HEK293T (cell line): ENCODE measurements around the gene GPR146.

Experiments
- CTCF ChIA-PET: fragments of 350-600 bp; formaldehyde crosslinking; extraction: SDS; loops from one replicate; lab custom pipeline; 2021; ENCODE audit warnings: antibody characterized with exemption, inconsistent platforms; lab: Yijun Ruan, JAX
- POLR2A ChIA-PET: fragments of 350-600 bp; formaldehyde crosslinking; extraction: SDS; loops from one replicate; lab custom pipeline; 2020; ENCODE audit warnings: antibody characterized with exemption, inconsistent platforms; lab: Yijun Ruan, JAX
- DNase-seq: peaks from one replicate; pipeline ENCODE4 v3.0.0; 2012; ENCODE audit warnings: mixed read lengths; ENCODE audit errors: extremely low spot score
- ARNT ChIP-seq: fragments of 450-650 bp; IDR thresholded peaks from 2 replicates; pipeline ENCODE4 v1.6.1; 2017; ENCODE audit warnings: mild to moderate bottlenecking
- BHLHE40 ChIP-seq: fragments of 450-650 bp; IDR thresholded peaks from 2 replicates; pipeline ENCODE4 v1.6.1; 2016; ENCODE audit warnings: mild to moderate bottlenecking, moderate library complexity, borderline replicate concordance
- CTBP1 ChIP-seq: fragments of 450-650 bp; IDR thresholded peaks from 2 replicates; pipeline ENCODE4 v1.6.1; 2016; ENCODE audit warnings: borderline replicate concordance
- ELF4 ChIP-seq: fragments of 450-650 bp; IDR thresholded peaks from 2 replicates; pipeline ENCODE4 v1.6.1; 2017; ENCODE audit warnings: antibody characterized with exemption
- FOXA1 ChIP-seq: fragments of 450-650 bp; IDR thresholded peaks from 2 replicates; pipeline ENCODE4 v1.6.1; 2016; ENCODE audit warnings: mild to moderate bottlenecking
- FOXK2 ChIP-seq: fragments of 450-650 bp; IDR thresholded peaks from 2 replicates; pipeline ENCODE4 v1.6.1; 2016; ENCODE audit warnings: mild to moderate bottlenecking
- FOXM1 ChIP-seq: fragments of 450-650 bp; IDR thresholded peaks from 2 replicates; pipeline ENCODE4 v1.6.1; 2017; ENCODE audit warnings: mild to moderate bottlenecking, borderline replicate concordance
- HDGF ChIP-seq: fragments of 450-650 bp; IDR thresholded peaks from 2 replicates; pipeline ENCODE4 v1.6.1; 2017; ENCODE audit warnings: antibody characterized with exemption, borderline replicate concordance
- L3MBTL2 ChIP-seq: fragments of 450-650 bp; conservative IDR thresholded peaks from 2 replicates; pipeline ENCODE4 v1.6.1; 2016; ENCODE audit warnings: mild to moderate bottlenecking
- LEF1 ChIP-seq: fragments of 450-650 bp; IDR thresholded peaks from 2 replicates; pipeline ENCODE4 v1.6.1; 2017; ENCODE audit warnings: mild to moderate bottlenecking, borderline replicate concordance
- NFRKB ChIP-seq: fragments of 450-650 bp; IDR thresholded peaks from 2 replicates; pipeline ENCODE4 v1.6.1; 2016; ENCODE audit warnings: mild to moderate bottlenecking, moderate library complexity
- SP1 ChIP-seq: fragments of 450-650 bp; IDR thresholded peaks from 2 replicates; pipeline ENCODE4 v1.6.1; 2017
- SUZ12 ChIP-seq: fragments of 450-650 bp; IDR thresholded peaks from 2 replicates; pipeline ENCODE4 v1.6.1; 2016; ENCODE audit warnings: mild to moderate bottlenecking
- TARDBP ChIP-seq: fragments of 450-650 bp; IDR thresholded peaks from 2 replicates; pipeline ENCODE4 v1.6.1; 2016
- ZNF384 ChIP-seq: fragments of 450-650 bp; IDR thresholded peaks from 2 replicates; pipeline ENCODE4 v1.6.1; 2016
- TF ChIP-seq, protein P1 (sequence below): fragments of 450-650 bp; IDR thresholded peaks from 2 replicates; pipeline ENCODE4 v1.6.1; 2016

The GPR146 gene

DNA sequence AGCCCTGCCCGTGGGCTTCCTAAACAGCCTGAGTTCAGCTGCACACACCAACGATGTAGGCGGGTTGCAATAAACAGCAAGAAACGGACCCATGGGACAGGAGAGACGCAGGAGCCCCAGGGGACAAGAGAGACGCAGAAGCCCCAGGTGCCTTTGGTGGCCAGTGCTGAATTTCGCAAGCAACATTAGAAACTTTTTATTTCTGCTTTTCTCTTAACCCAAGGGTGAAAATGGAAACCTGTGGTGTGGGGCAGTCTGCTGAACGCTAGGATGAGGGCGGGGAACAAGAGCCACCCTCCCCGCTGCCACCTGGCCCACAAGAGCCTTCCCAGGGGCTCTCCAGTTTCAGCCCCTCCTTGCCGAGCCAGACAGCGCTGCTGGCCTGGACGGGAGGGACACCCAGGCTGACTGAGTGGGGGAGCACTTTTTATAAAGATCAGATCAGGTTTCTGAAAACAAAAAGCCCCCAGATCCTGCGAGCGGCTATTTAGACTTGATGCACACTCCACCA, 20.0 kb upstream of the GPR146 start:
- DNase-seq, result no peak
- no peak for TF ChIP-seq FOXA1
- TF ChIP-seq SUZ12, result no peak
- TF ChIP-seq HDGF, result no peak
- no peak for TF ChIP-seq ZNF384
- no peak for TF ChIP-seq LEF1
- TF ChIP-seq TARDBP, result no peak
- no peak for TF ChIP-seq FOXM1
- no peak for TF ChIP-seq ELF4
- no peak for TF ChIP-seq CTBP1
- TF ChIP-seq, protein P1, sequence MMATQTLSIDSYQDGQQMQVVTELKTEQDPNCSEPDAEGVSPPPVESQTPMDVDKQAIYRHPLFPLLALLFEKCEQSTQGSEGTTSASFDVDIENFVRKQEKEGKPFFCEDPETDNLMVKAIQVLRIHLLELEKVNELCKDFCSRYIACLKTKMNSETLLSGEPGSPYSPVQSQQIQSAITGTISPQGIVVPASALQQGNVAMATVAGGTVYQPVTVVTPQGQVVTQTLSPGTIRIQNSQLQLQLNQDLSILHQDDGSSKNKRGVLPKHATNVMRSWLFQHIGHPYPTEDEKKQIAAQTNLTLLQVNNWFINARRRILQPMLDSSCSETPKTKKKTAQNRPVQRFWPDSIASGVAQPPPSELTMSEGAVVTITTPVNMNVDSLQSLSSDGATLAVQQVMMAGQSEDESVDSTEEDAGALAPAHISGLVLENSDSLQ, result no peak
- TF ChIP-seq FOXK2, result no peak
- TF ChIP-seq SP1, result no peak
- TF ChIP-seq ARNT, result no peak
- TF ChIP-seq L3MBTL2, result no peak
- no peak for TF ChIP-seq NFRKB
- TF ChIP-seq BHLHE40, result no peak
- CTCF ChIA-PET, result no interaction called here
- POLR2A ChIA-PET, result no interaction called here

DNA sequence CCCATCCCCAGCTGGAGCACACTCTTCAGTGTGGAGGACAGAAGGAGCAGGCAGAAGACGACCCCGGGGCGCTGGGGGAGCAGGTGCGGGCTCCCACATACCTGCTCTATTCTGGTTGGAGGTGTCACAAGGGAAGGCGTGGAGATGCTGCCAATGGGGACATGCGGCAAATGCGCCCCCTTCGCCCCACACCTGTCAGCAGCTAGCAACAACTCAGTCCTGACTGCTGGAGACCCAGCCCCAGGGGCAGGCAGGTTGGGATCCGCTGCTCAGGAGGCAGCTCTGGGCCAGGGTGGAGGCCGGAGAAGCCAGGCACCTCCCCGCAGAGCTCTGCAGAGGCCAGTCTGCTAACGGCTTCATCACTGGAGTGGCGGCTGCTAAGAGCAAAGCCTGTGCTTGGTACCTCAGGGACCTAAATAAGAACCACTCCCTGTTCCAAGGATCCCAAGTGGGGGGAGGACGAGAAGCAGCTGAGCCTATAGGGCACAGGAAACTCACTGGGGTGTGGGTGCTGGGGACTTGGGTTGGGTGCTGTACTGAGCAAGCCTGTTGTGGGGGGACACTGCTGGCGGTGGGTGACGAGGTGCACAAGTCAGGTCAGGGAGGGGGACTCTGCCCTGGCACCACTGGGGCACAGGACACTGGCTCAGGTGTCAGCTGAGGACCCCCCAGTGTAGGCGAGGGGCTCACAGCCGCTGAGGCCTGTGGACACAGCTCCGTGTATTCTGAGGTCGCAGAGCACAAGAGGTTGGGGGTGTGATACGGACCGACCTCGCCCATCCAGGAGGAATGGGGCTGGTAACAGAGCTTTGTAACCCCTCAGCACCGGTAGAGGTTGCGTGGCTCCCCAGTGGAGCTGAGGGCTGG, 19.2 kb upstream of the GPR146 start:
- ChIA-PET CTCF (interaction anchor here (0.6 kb wide), 1 partner anchor 40 kb away, joined by 3 read pairs; no protein-coding TSS in a partner anchor), POLR2A (no interaction called here)
- no peak for TF ChIP-seq FOXK2
- TF ChIP-seq ARNT, result no peak
- TF ChIP-seq CTBP1, result no peak
- TF ChIP-seq FOXM1, result no peak
- no peak for TF ChIP-seq HDGF
- no peak for TF ChIP-seq ZNF384
- TF ChIP-seq BHLHE40, result no peak
- no peak for TF ChIP-seq TARDBP
- TF ChIP-seq, protein P1, result no peak
- no peak for DNase-seq

DNA sequence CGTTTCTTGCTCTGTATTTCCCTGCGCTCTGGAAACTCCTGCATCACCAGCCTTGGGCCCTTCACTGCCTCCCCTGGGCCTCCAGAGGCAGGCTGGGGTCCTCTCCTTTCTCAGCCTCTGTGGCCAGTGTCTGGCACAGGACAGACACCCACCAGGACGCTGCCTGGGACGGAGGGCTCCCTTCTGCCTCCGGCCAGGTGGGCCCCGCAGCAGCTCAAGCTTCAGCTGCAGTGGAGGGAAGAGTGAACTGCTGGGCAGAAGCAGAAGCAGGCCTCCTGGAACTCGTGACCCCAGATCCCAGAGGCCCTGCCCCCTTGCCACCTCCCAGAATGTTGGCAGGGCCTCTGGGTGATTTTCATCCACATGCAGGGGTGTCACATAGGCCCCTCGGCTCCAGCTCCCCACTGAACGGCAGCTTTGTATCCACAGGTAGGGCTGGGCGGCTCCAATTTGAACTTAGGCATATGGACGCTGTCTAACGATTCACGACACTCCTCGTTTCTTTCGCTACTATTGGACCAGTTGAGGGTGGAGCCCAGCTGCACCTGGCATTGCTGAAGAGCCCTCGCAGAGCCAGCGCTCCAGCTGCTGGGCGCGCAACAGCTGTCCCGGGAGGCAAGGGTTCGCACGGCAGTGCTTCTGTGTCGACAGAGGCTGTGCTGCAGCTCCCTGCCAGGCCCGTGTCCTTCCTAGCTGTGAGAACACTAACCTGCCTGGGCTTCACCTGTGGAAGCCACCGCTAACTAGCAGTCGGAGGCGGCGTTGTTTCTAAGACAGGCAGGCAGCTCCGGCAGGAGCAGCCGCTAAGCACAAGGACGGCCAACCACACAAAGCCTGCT, 18.4 kb upstream of the GPR146 start:
- POLR2A ChIA-PET, result no interaction called here
- no peak for TF ChIP-seq FOXM1
- TF ChIP-seq BHLHE40, result no peak
- no peak for TF ChIP-seq NFRKB
- TF ChIP-seq ARNT, result no peak
- TF ChIP-seq LEF1, result no peak
- no peak for TF ChIP-seq TARDBP
- no peak for TF ChIP-seq ZNF384
- no peak for TF ChIP-seq SP1
- TF ChIP-seq FOXA1, result no peak
- TF ChIP-seq, protein P1, result no peak
- no peak for TF ChIP-seq L3MBTL2
- TF ChIP-seq SUZ12, result no peak
- TF ChIP-seq CTBP1, result no peak
- no peak for TF ChIP-seq HDGF
- TF ChIP-seq FOXK2, result no peak
- TF ChIP-seq ELF4, result no peak
- CTCF ChIA-PET, result interaction anchor here (0.6 kb wide), 1 partner anchor 40 kb away, joined by 3 read pairs; no protein-coding TSS in a partner anchor
- no peak for DNase-seq

DNA sequence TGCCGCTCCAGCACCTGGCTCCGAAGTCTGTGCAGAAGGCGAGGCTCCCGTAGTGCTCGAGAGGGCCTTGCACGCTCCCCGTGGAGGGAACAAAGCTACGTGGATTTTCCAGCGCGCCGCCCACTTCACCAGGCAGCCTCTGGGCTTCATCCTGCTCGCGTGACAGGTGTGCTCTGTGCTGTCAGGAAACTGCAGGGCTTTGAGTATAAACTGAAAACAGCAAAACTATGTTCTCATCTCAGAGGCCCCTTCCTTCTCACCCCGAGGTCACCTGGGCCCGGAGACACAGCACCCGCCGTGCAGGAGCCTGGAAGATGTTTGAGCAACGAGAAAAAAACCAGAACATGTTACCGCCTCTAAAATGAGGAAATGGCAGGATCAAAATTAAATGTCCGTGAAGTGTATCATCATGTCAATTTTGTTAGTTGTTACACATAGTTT, 17.6 kb upstream of the GPR146 start:
- DNase-seq, result no peak
- CTCF ChIA-PET, result no interaction called here
- POLR2A ChIA-PET, result interaction anchor here (1.0 kb wide), 1 partner anchor 8 kb away, joined by 3 read pairs; no protein-coding TSS in a partner anchor
- TF ChIP-seq LEF1 (no peak), ELF4 (no peak), FOXA1 (no peak), FOXM1 (no peak), ZNF384 (no peak), ARNT (no peak), CTBP1 (no peak), NFRKB (no peak), HDGF (no peak), BHLHE40 (no peak), TARDBP (no peak), SP1 (no peak), SUZ12 (no peak), L3MBTL2 (no peak)
- TF ChIP-seq, protein P1, result no peak
